ENCODE measurements around the gene ZNF423.
"Not testable (repeated sequence)": the region's sequence is repeated elsewhere in the genome, so short reads cannot be mapped to it uniquely, and the experiment has no call there.

The ZNF423 gene

GRCh38 chr16:49516382-49517036 lies 339.4 kb downstream of the ZNF423 start:
- Histone ChIP-seq H3K4me2 (ENCODE audit: low read length) (no peak overlapping the region), H3K9ac (ENCODE audit: low read depth, low read length) (no peak overlapping the region), H3K27me3 (ENCODE audit: control insufficient read depth, insufficient read depth, low read length) (no peaks in the 10 kb centered on the region), H3K4me1 (ENCODE audit: control insufficient read depth, insufficient read depth, low read length) (no peaks in the 10 kb centered on the region), H3K9me3 (replicated peaks; ENCODE audit: low read length) (no peaks in the 10 kb centered on the region), H3K36me3 (ENCODE audit: insufficient read depth, low read length) (no peaks in the 10 kb centered on the region), H3K4me3 (ENCODE audit: low read length) (no peak overlapping the region)

GRCh38 chr16:49515861-49516260 lies 340.1 kb downstream of the ZNF423 start:
- H3K4me1 ChIP-seq (ENCODE audit: control insufficient read depth, insufficient read depth, low read length): no peaks in the 10 kb centered on the region
- H3K4me3 ChIP-seq (ENCODE audit: low read length): no peak overlapping the region
- no peak overlapping the region for H3K4me2 ChIP-seq (ENCODE audit: low read length)
- no peaks in the 10 kb centered on the region for H3K27me3 ChIP-seq (ENCODE audit: control insufficient read depth, insufficient read depth, low read length)
- no peak overlapping the region for H3K9ac ChIP-seq (ENCODE audit: low read depth, low read length)
- H3K36me3 ChIP-seq (ENCODE audit: insufficient read depth, low read length): no peaks in the 10 kb centered on the region
- H3K9me3 ChIP-seq (replicated peaks; ENCODE audit: low read length): no peaks in the 10 kb centered on the region

- Histone ChIP-seq H3K27me3 (ENCODE audit: control insufficient read depth, insufficient read depth, low read length) (no peaks in the 10 kb centered on the region), H3K4me3 (ENCODE audit: low read length) (no peak overlapping the region), H3K4me2 (ENCODE audit: low read length) (no peak overlapping the region), H3K4me1 (ENCODE audit: control insufficient read depth, insufficient read depth, low read length) (no peaks in the 10 kb centered on the region), H3K36me3 (ENCODE audit: insufficient read depth, low read length) (no peaks in the 10 kb centered on the region), H3K9ac (ENCODE audit: low read depth, low read length) (no peak overlapping the region), H3K9me3 (replicated peaks; ENCODE audit: low read length) (no peaks in the 10 kb centered on the region)
These were observed 340.8 kb downstream of the ZNF423 start for GRCh38 chr16:49515016-49515565.

- Histone ChIP-seq H3K9me3 (replicated peaks; ENCODE audit: low read length) (no peaks in the 10 kb centered on the region), H3K4me2 (ENCODE audit: low read length) (no peak overlapping the region), H3K4me1 (ENCODE audit: control insufficient read depth, insufficient read depth, low read length) (no peaks in the 10 kb centered on the region), H3K9ac (ENCODE audit: low read depth, low read length) (no peak overlapping the region), H3K36me3 (ENCODE audit: insufficient read depth, low read length) (no peaks in the 10 kb centered on the region), H3K4me3 (ENCODE audit: low read length) (no peak overlapping the region), H3K27me3 (ENCODE audit: control insufficient read depth, insufficient read depth, low read length) (no peaks in the 10 kb centered on the region)
These were observed 341.6 kb downstream of the ZNF423 start for GRCh38 chr16:49514073-49514980.

- Histone ChIP-seq H3K27me3 (ENCODE audit: control insufficient read depth, insufficient read depth, low read length) (no peaks in the 10 kb centered on the region), H3K9ac (ENCODE audit: low read depth, low read length) (no peak overlapping the region), H3K9me3 (replicated peaks; ENCODE audit: low read length) (no peaks in the 10 kb centered on the region), H3K4me1 (ENCODE audit: control insufficient read depth, insufficient read depth, low read length) (no peaks in the 10 kb centered on the region), H3K36me3 (ENCODE audit: insufficient read depth, low read length) (no peaks in the 10 kb centered on the region), H3K4me3 (ENCODE audit: low read length) (no peak overlapping the region), H3K4me2 (ENCODE audit: low read length) (no peak overlapping the region)
These were observed 342.9 kb downstream of the ZNF423 start for GRCh38 chr16:49513040-49513439.

- H3K27me3 ChIP-seq (ENCODE audit: control insufficient read depth, insufficient read depth, low read length): no peaks in the 10 kb centered on the region
- H3K4me1 ChIP-seq (ENCODE audit: control insufficient read depth, insufficient read depth, low read length): no peaks in the 10 kb centered on the region
- H3K4me3 ChIP-seq (ENCODE audit: low read length): no peak overlapping the region
- H3K36me3 ChIP-seq (ENCODE audit: insufficient read depth, low read length): no peaks in the 10 kb centered on the region
- H3K4me2 ChIP-seq (ENCODE audit: low read length): no peak overlapping the region
- H3K9me3 ChIP-seq (replicated peaks; ENCODE audit: low read length): no peaks in the 10 kb centered on the region
- no peak overlapping the region for H3K9ac ChIP-seq (ENCODE audit: low read depth, low read length)
These were observed 345.1 kb downstream of the ZNF423 start for GRCh38 chr16:49510654-49511305.

- H3K4me2 ChIP-seq (ENCODE audit: low read length): no peak overlapping the region
- H3K9ac ChIP-seq (ENCODE audit: low read depth, low read length): no peak overlapping the region
- no peaks in the 10 kb centered on the region for H3K36me3 ChIP-seq (ENCODE audit: insufficient read depth, low read length)
- H3K27me3 ChIP-seq (ENCODE audit: control insufficient read depth, insufficient read depth, low read length): no peaks in the 10 kb centered on the region
- H3K4me1 ChIP-seq (ENCODE audit: control insufficient read depth, insufficient read depth, low read length): no peaks in the 10 kb centered on the region
- no peak overlapping the region for H3K4me3 ChIP-seq (ENCODE audit: low read length)
- no peaks in the 10 kb centered on the region for H3K9me3 ChIP-seq (replicated peaks; ENCODE audit: low read length)
These were observed 345.8 kb downstream of the ZNF423 start for GRCh38 chr16:49510141-49510540.

GRCh38 chr16:49506058-49507013 lies 349.6 kb downstream of the ZNF423 start:
- H3K9ac ChIP-seq (ENCODE audit: low read depth, low read length); H3K9me3 ChIP-seq (replicated peaks; ENCODE audit: low read length); H3K4me3 ChIP-seq (ENCODE audit: low read length); H3K4me1 ChIP-seq (ENCODE audit: control insufficient read depth, insufficient read depth, low read length); H3K36me3 ChIP-seq (ENCODE audit: insufficient read depth, low read length); H3K4me2 ChIP-seq (ENCODE audit: low read length); H3K27me3 ChIP-seq (ENCODE audit: control insufficient read depth, insufficient read depth, low read length): not testable (repeated sequence)

- Histone ChIP-seq H3K4me3 (ENCODE audit: low read length) (no peak overlapping the region), H3K4me1 (ENCODE audit: control insufficient read depth, insufficient read depth, low read length) (no peaks in the 10 kb centered on the region), H3K27me3 (ENCODE audit: control insufficient read depth, insufficient read depth, low read length) (no peaks in the 10 kb centered on the region), H3K36me3 (ENCODE audit: insufficient read depth, low read length) (no peaks in the 10 kb centered on the region), H3K9ac (ENCODE audit: low read depth, low read length) (no peak overlapping the region), H3K9me3 (replicated peaks; ENCODE audit: low read length) (no peaks in the 10 kb centered on the region), H3K4me2 (ENCODE audit: low read length) (no peak overlapping the region)
These were observed 350.4 kb downstream of the ZNF423 start for GRCh38 chr16:49505556-49505955.

- H3K27me3 ChIP-seq (ENCODE audit: control insufficient read depth, insufficient read depth, low read length): no peaks in the 10 kb centered on the region
- no peaks in the 10 kb centered on the region for H3K9me3 ChIP-seq (replicated peaks; ENCODE audit: low read length)
- H3K4me1 ChIP-seq (ENCODE audit: control insufficient read depth, insufficient read depth, low read length): no peaks in the 10 kb centered on the region
- no peak overlapping the region for H3K4me3 ChIP-seq (ENCODE audit: low read length)
- no peak overlapping the region for H3K9ac ChIP-seq (ENCODE audit: low read depth, low read length)
- H3K36me3 ChIP-seq (ENCODE audit: insufficient read depth, low read length): no peaks in the 10 kb centered on the region
- no peak overlapping the region for H3K4me2 ChIP-seq (ENCODE audit: low read length)
These were observed 351.3 kb downstream of the ZNF423 start for GRCh38 chr16:49504626-49505025.

- H3K27me3 ChIP-seq (ENCODE audit: control insufficient read depth, insufficient read depth, low read length): no peaks in the 10 kb centered on the region
- H3K4me2 ChIP-seq (ENCODE audit: low read length): no peak overlapping the region
- no peaks in the 10 kb centered on the region for H3K4me1 ChIP-seq (ENCODE audit: control insufficient read depth, insufficient read depth, low read length)
- H3K4me3 ChIP-seq (ENCODE audit: low read length): no peak overlapping the region
- H3K36me3 ChIP-seq (ENCODE audit: insufficient read depth, low read length): no peaks in the 10 kb centered on the region
- no peak overlapping the region for H3K9ac ChIP-seq (ENCODE audit: low read depth, low read length)
- no peaks in the 10 kb centered on the region for H3K9me3 ChIP-seq (replicated peaks; ENCODE audit: low read length)
These were observed 351.9 kb downstream of the ZNF423 start for GRCh38 chr16:49504023-49504364.

Measured in skeletal muscle satellite cell (primary cell).